Stimulated activated naive CD8-positive, alpha-beta T cell treated with anti-CD3 and anti-CD28 coated beads, Interleukin-15, Interleukin-2, amounts not matched to agents 100 ng/mL and 50 ng/mL, for 24 hours (primary cell): ENCODE results near the gene DVL1.
"Not testable (repeated sequence)": the region's sequence is repeated elsewhere in the genome, so short reads cannot be mapped to it uniquely, and the experiment has no call there.

ENCODE experiments used
- H3K27ac Mint-ChIP-seq: one replicate; pipeline ENCODE4 v1.8.0; 2021; ENCODE audit warnings: mild to moderate bottlenecking, mixed read lengths
- H3K27me3 Mint-ChIP-seq: one replicate; pipeline ENCODE4 v1.8.0; 2021; ENCODE audit warnings: mixed read lengths
- H3K36me3 Mint-ChIP-seq: one replicate; pipeline ENCODE4 v1.8.0; 2021; ENCODE audit warnings: low read depth, mixed read lengths
- H3K4me1 Mint-ChIP-seq: one replicate; pipeline ENCODE4 v1.8.0; 2021; ENCODE audit warnings: low read depth, mixed read lengths
- H3K4me3 Mint-ChIP-seq: one replicate; pipeline ENCODE4 v1.8.0; 2021; ENCODE audit warnings: mild to moderate bottlenecking, mixed read lengths
- H3K9me3 Mint-ChIP-seq: one replicate; pipeline ENCODE4 v1.8.0; 2021; ENCODE audit warnings: mixed read lengths

Gene DVL1

GRCh38 chr1:1321477-1321876, 27.7 kb downstream of the DVL1 start:
- Mint-ChIP-seq H3K4me3 (no peak overlapping the region), H3K9me3 (no peaks in the 10 kb centered on the region), H3K4me1 (peaks cover 16% of the 10 kb centered on the region), H3K27me3 (no peaks in the 10 kb centered on the region), H3K27ac (no peak overlapping the region), H3K36me3 (peaks cover 20% of the 10 kb centered on the region)

GRCh38 chr1:1320666-1321448, 28.4 kb downstream of the DVL1 start:
- no peak overlapping the region for H3K4me3 Mint-ChIP-seq

GRCh38 chr1:1319646-1319941, 29.6 kb downstream of the DVL1 start:
- no peaks in the 10 kb centered on the region for H3K9me3 Mint-ChIP-seq
- H3K4me3 Mint-ChIP-seq, result no peak overlapping the region
- peaks cover 28% of the 10 kb centered on the region for H3K36me3 Mint-ChIP-seq
- no peaks in the 10 kb centered on the region for H3K27me3 Mint-ChIP-seq
- H3K27ac Mint-ChIP-seq, result no peak overlapping the region
- H3K4me1 Mint-ChIP-seq, result peaks cover 16% of the 10 kb centered on the region

More at GRCh38 chr1:1320666-1321448, 28.4 kb downstream of the DVL1 start:
- Mint-ChIP-seq H3K36me3 (peaks cover 21% of the 10 kb centered on the region), H3K27ac (no peak overlapping the region), H3K9me3 (no peaks in the 10 kb centered on the region), H3K4me1 (peaks cover 16% of the 10 kb centered on the region), H3K27me3 (no peaks in the 10 kb centered on the region)

- peaks cover 16% of the 10 kb centered on the region for H3K4me1 Mint-ChIP-seq
- H3K4me3 Mint-ChIP-seq, result no peak overlapping the region
- H3K36me3 Mint-ChIP-seq, result peaks cover 28% of the 10 kb centered on the region
- H3K9me3 Mint-ChIP-seq, result no peaks in the 10 kb centered on the region
- H3K27ac Mint-ChIP-seq, result no peak overlapping the region
- no peaks in the 10 kb centered on the region for H3K27me3 Mint-ChIP-seq
Measured at GRCh38 chr1:1318777-1319645, 30.2 kb downstream of the DVL1 start.

- H3K4me3 Mint-ChIP-seq, result no peak overlapping the region
- no peaks in the 10 kb centered on the region for H3K27me3 Mint-ChIP-seq
- H3K27ac Mint-ChIP-seq, result no peak overlapping the region
- peaks cover 11% of the 10 kb centered on the region for H3K4me1 Mint-ChIP-seq
- H3K36me3 Mint-ChIP-seq, result peaks cover 27% of the 10 kb centered on the region
- no peaks in the 10 kb centered on the region for H3K9me3 Mint-ChIP-seq
Measured at GRCh38 chr1:1318131-1318652, 31.0 kb downstream of the DVL1 start.

GRCh38 chr1:1317420-1317819, 31.8 kb downstream of the DVL1 start:
- no peak overlapping the region for H3K4me3 Mint-ChIP-seq
- H3K36me3 Mint-ChIP-seq, result peaks cover 27% of the 10 kb centered on the region
- no peaks in the 10 kb centered on the region for H3K9me3 Mint-ChIP-seq
- H3K27me3 Mint-ChIP-seq, result no peaks in the 10 kb centered on the region
- H3K4me1 Mint-ChIP-seq, result peaks cover 5% of the 10 kb centered on the region
- no peak overlapping the region for H3K27ac Mint-ChIP-seq

- H3K27ac Mint-ChIP-seq, H3K4me1 Mint-ChIP-seq, H3K4me3 Mint-ChIP-seq, H3K27me3 Mint-ChIP-seq, H3K9me3 Mint-ChIP-seq: not testable (repeated sequence)
- peaks cover 27% of the 10 kb centered on the region for H3K36me3 Mint-ChIP-seq
Measured at GRCh38 chr1:1316199-1316598, 33.0 kb downstream of the DVL1 start.

- H3K27me3 Mint-ChIP-seq, result no peaks in the 10 kb centered on the region
- no peak overlapping the region for H3K27ac Mint-ChIP-seq
- no peak overlapping the region for H3K4me3 Mint-ChIP-seq
- peaks cover 27% of the 10 kb centered on the region for H3K36me3 Mint-ChIP-seq
- H3K9me3 Mint-ChIP-seq, result no peaks in the 10 kb centered on the region
- H3K4me1 Mint-ChIP-seq, result no peaks in the 10 kb centered on the region
Measured at GRCh38 chr1:1315435-1315954, 33.7 kb downstream of the DVL1 start.

- H3K27me3 Mint-ChIP-seq, result no peaks in the 10 kb centered on the region
- no peaks in the 10 kb centered on the region for H3K4me1 Mint-ChIP-seq
- no peaks in the 10 kb centered on the region for H3K9me3 Mint-ChIP-seq
- no peak overlapping the region for H3K4me3 Mint-ChIP-seq
- no peak overlapping the region for H3K27ac Mint-ChIP-seq
- peaks cover 22% of the 10 kb centered on the region for H3K36me3 Mint-ChIP-seq
Measured at GRCh38 chr1:1314678-1315335, 34.4 kb downstream of the DVL1 start.

GRCh38 chr1:1314237-1314586, 35.0 kb downstream of the DVL1 start:
- no peaks in the 10 kb centered on the region for H3K27me3 Mint-ChIP-seq
- H3K36me3 Mint-ChIP-seq, result peaks cover 18% of the 10 kb centered on the region
- H3K4me1 Mint-ChIP-seq, result no peaks in the 10 kb centered on the region

GRCh38 chr1:1313500-1314236, 35.5 kb downstream of the DVL1 start:
- Mint-ChIP-seq H3K36me3 (peaks cover 18% of the 10 kb centered on the region), H3K27me3 (no peaks in the 10 kb centered on the region), H3K27ac (peak overlapping the region; percentile 31), H3K4me1 (no peaks in the 10 kb centered on the region), H3K4me3 (no peak overlapping the region), H3K9me3 (no peaks in the 10 kb centered on the region)

More at GRCh38 chr1:1314237-1314586, 35.0 kb downstream of the DVL1 start:
- H3K27ac Mint-ChIP-seq, result no peak overlapping the region
- no peaks in the 10 kb centered on the region for H3K9me3 Mint-ChIP-seq
- no peak overlapping the region for H3K4me3 Mint-ChIP-seq

GRCh38 chr1:1312450-1313314, 36.5 kb downstream of the DVL1 start:
- Mint-ChIP-seq H3K27ac (no peak overlapping the region), H3K4me1 (no peaks in the 10 kb centered on the region), H3K9me3 (no peaks in the 10 kb centered on the region), H3K4me3 (no peak overlapping the region), H3K36me3 (peaks cover 18% of the 10 kb centered on the region), H3K27me3 (no peaks in the 10 kb centered on the region)

- H3K4me1 Mint-ChIP-seq, result peaks cover 9% of the 10 kb centered on the region
Measured at GRCh38 chr1:1311107-1312104, 37.8 kb downstream of the DVL1 start.

More at GRCh38 chr1:1311107-1312104, 37.8 kb downstream of the DVL1 start:
- Mint-ChIP-seq H3K27me3 (no peaks in the 10 kb centered on the region), H3K36me3 (peaks cover 12% of the 10 kb centered on the region), H3K9me3 (no peaks in the 10 kb centered on the region), H3K4me3 (no peak overlapping the region), H3K27ac (no peak overlapping the region)
